Astrocyte (in vitro differentiated cells and primary cell): ENCODE measurements around the gene ARID5A.

Source experiments
- CTCF ChIP-seq: IDR thresholded peaks from 2 replicates; pipeline ENCODE4 v1.5.1; 2011; ENCODE audit warnings: low read depth, mild to moderate bottlenecking, inconsistent platforms, low read length, moderate library complexity; ENCODE audit not compliant: insufficient read depth
- EZH2 ChIP-seq: IDR thresholded peaks from 2 replicates; pipeline ENCODE4 v1.6.1; 2012; ENCODE audit warnings: mild to moderate bottlenecking, low read length, inconsistent platforms; ENCODE audit not compliant: insufficient read depth

GRCh38 chr2:96564026-96564425 is 27.5 kb downstream of the ARID5A start:
- TF ChIP-seq CTCF (no peak), EZH2 (no peak)
